ENCODE measurements around the gene ADGRL2. TPM values are rescaled to one million over a fixed set of nuclear protein-coding genes. Genes with fewer than 3 reads are reported as not detected.

The ADGRL2 gene
- total and polyA plus RNA-seq, 2 experiments from 2014 or later, result 38.2 to 90.3 TPM

GRCh38 chr1:81792184-81792583 lies 8.6 kb upstream of the ADGRL2 start:
- Mint-ChIP-seq H3K4me1 (peaks cover 6% of the 10 kb centered on the region; the same call in 2 of the 3 replicates), H3K27me3 (ENCODE audit: insufficient read depth, low read depth, poor library complexity) (no peaks in the 10 kb centered on the region), H3K27ac (no peak overlapping the region), H3K36me3 (ENCODE audit: low read depth) (peaks cover 3% of the 10 kb centered on the region; the same call in 1 of the 3 replicates), H3K9me3 (peaks cover under 1% of the 10 kb centered on the region), H3K4me3 (no peak overlapping the region)
- Histone ChIP-seq H4K20me1 (replicated peaks; ENCODE audit: insufficient read depth) (no peaks in the 10 kb centered on the region), H3K4me3 (no peak overlapping the region), H3F3A (replicated peaks; ENCODE audit: low read depth) (no peaks in the 10 kb centered on the region), H3K79me2 (replicated peaks; ENCODE audit: insufficient read depth) (no peaks in the 10 kb centered on the region), H3K27ac (ENCODE audit: low read depth) (no peak overlapping the region), H3K36me3 (ENCODE audit: insufficient read depth) (no peaks in the 10 kb centered on the region), H3K4me1 (ENCODE audit: insufficient read depth) (peaks cover 8% of the 10 kb centered on the region), H3K27me3 (ENCODE audit: insufficient read depth) (no peaks in the 10 kb centered on the region), H3K4me2 (no peak overlapping the region), H2AFZ (no peak overlapping the region), H3K9me2 (ENCODE audit: insufficient read depth) (0 out of 2 replicates have a peak, but pooled peaks cover under 1% of the 10 kb centered on the region)
- DNase-seq (ENCODE audit: low spot score), result no peak
- no peak for ATAC-seq
- TF ChIP-seq NANOG (IDR thresholded peaks at IDR 0.05; ENCODE audit: borderline replicate concordance) (no peak), STAT1 (IDR thresholded peaks at IDR 0.05; ENCODE audit: unreplicated experiment) (no peak), EZH2 (IDR thresholded peaks at IDR 0.05; ENCODE audit: low read depth, unreplicated experiment) (no peak), JUNB (IDR thresholded peaks at IDR 0.05; ENCODE audit: unreplicated experiment) (no peak), ZNF331 (CRISPR knock-in tag; IDR thresholded peaks at IDR 0.05; ENCODE audit: low read depth) (no peak), ZNF114 (CRISPR knock-in tag; IDR thresholded peaks at IDR 0.05) (no peak), POLR2AphosphoS5 (IDR thresholded peaks at IDR 0.05; ENCODE audit: low read depth) (no peak), CREB1 (CRISPR knock-in tag; IDR thresholded peaks at IDR 0.05; ENCODE audit: low read depth) (no peak), ZNF462 (CRISPR knock-in tag; IDR thresholded peaks at IDR 0.05) (no peak), EZH2phosphoT487 (IDR thresholded peaks at IDR 0.05; ENCODE audit: unreplicated experiment) (no peak)
- TF ChIP-seq, protein P1, sequence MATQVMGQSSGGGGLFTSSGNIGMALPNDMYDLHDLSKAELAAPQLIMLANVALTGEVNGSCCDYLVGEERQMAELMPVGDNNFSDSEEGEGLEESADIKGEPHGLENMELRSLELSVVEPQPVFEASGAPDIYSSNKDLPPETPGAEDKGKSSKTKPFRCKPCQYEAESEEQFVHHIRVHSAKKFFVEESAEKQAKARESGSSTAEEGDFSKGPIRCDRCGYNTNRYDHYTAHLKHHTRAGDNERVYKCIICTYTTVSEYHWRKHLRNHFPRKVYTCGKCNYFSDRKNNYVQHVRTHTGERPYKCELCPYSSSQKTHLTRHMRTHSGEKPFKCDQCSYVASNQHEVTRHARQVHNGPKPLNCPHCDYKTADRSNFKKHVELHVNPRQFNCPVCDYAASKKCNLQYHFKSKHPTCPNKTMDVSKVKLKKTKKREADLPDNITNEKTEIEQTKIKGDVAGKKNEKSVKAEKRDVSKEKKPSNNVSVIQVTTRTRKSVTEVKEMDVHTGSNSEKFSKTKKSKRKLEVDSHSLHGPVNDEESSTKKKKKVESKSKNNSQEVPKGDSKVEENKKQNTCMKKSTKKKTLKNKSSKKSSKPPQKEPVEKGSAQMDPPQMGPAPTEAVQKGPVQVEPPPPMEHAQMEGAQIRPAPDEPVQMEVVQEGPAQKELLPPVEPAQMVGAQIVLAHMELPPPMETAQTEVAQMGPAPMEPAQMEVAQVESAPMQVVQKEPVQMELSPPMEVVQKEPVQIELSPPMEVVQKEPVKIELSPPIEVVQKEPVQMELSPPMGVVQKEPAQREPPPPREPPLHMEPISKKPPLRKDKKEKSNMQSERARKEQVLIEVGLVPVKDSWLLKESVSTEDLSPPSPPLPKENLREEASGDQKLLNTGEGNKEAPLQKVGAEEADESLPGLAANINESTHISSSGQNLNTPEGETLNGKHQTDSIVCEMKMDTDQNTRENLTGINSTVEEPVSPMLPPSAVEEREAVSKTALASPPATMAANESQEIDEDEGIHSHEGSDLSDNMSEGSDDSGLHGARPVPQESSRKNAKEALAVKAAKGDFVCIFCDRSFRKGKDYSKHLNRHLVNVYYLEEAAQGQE (IDR thresholded peaks at IDR 0.05; ENCODE audit: unreplicated experiment), result no peak
- TF ChIP-seq, protein P2, sequence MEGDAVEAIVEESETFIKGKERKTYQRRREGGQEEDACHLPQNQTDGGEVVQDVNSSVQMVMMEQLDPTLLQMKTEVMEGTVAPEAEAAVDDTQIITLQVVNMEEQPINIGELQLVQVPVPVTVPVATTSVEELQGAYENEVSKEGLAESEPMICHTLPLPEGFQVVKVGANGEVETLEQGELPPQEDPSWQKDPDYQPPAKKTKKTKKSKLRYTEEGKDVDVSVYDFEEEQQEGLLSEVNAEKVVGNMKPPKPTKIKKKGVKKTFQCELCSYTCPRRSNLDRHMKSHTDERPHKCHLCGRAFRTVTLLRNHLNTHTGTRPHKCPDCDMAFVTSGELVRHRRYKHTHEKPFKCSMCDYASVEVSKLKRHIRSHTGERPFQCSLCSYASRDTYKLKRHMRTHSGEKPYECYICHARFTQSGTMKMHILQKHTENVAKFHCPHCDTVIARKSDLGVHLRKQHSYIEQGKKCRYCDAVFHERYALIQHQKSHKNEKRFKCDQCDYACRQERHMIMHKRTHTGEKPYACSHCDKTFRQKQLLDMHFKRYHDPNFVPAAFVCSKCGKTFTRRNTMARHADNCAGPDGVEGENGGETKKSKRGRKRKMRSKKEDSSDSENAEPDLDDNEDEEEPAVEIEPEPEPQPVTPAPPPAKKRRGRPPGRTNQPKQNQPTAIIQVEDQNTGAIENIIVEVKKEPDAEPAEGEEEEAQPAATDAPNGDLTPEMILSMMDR (conservative IDR thresholded peaks at IDR 0.05; ENCODE audit: low read depth in 2 of 2), result no peak
- TF ChIP-seq, protein P3, sequence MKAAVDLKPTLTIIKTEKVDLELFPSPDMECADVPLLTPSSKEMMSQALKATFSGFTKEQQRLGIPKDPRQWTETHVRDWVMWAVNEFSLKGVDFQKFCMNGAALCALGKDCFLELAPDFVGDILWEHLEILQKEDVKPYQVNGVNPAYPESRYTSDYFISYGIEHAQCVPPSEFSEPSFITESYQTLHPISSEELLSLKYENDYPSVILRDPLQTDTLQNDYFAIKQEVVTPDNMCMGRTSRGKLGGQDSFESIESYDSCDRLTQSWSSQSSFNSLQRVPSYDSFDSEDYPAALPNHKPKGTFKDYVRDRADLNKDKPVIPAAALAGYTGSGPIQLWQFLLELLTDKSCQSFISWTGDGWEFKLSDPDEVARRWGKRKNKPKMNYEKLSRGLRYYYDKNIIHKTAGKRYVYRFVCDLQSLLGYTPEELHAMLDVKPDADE (IDR thresholded peaks at IDR 0.05), result no peak
